ENCODE data around the gene ARHGAP31.
A peak's percentile ranks its signal among the peaks of the same experiment; 100 is the strongest.

ARHGAP31 gene

GRCh38 chr3:119453822-119454221 is 159.6 kb downstream of the ARHGAP31 start:
- no peak for DNase-seq

GRCh38 chr3:119456469-119456868 is 162.3 kb downstream of the ARHGAP31 start:
- no peak for DNase-seq

- DNase-seq = no peak
These were observed 163.1 kb downstream of the ARHGAP31 start for GRCh38 chr3:119457246-119457645.

- DNase-seq = peak; percentile 97
These were observed 169.3 kb downstream of the ARHGAP31 start, which contains the start of gene TMEM39A for GRCh38 chr3:119463171-119464169. TSS of gene TMEM39A (minus strand) at chr3:119463615. CDS start at chr3:119462074, 1,541 bp downstream.

- DNase-seq = peak; percentile 23
These were observed 173.9 kb downstream of the ARHGAP31 start for GRCh38 chr3:119468041-119468440.

GRCh38 chr3:119469418-119470189 is 175.4 kb downstream of the ARHGAP31 start:
- DNase-seq = no peak

All from GF-D8 (cell line).